ENCODE data around the gene ALOX5.

ALOX5 gene

DNA sequence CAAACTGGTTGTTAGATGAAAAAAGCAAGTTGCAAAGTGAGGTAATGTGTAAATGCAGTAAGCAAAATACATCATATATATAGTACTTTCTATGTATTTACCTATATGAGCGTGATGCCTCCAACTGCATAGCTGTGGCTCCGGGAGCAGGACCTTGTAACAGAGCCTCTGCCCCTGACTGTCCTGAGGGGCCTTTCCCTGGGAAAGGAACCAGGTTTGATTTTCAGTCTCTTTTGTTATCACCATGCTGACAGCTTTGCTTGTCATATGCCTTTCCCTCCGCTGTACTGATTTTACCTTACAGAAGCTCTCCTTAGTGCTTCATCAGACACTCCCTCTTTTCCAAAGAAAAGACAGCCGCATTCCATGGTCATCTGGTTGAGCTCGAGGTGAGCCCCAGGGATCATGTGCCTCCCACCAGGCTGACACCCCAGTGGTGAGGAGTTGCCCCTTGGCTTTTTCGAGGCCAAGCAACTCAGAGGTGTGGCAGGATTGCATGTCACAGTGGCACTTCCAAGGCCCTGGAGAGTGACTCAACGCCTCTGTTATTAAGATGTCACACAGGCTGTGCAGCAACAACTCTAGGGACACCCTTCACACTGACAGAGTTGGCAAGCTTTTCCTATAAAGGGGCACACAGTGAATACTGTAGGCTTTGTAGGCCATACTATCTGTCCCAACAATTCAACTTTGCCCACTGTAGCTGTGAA, 78.9 kb downstream of the ALOX5 start:
- no peak for DNase-seq (ENCODE audit: low spot score)
- in situ Hi-C loops (cut with MboI; ENCODE audit: low pct_unique_long_range_greater_than_20kb, low sequenced_read_pairs, unreplicated experiment), result no loop called here
- TF ChIP-seq, protein P1, sequence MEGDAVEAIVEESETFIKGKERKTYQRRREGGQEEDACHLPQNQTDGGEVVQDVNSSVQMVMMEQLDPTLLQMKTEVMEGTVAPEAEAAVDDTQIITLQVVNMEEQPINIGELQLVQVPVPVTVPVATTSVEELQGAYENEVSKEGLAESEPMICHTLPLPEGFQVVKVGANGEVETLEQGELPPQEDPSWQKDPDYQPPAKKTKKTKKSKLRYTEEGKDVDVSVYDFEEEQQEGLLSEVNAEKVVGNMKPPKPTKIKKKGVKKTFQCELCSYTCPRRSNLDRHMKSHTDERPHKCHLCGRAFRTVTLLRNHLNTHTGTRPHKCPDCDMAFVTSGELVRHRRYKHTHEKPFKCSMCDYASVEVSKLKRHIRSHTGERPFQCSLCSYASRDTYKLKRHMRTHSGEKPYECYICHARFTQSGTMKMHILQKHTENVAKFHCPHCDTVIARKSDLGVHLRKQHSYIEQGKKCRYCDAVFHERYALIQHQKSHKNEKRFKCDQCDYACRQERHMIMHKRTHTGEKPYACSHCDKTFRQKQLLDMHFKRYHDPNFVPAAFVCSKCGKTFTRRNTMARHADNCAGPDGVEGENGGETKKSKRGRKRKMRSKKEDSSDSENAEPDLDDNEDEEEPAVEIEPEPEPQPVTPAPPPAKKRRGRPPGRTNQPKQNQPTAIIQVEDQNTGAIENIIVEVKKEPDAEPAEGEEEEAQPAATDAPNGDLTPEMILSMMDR (IDR thresholded peaks at IDR 0.05; ENCODE audit: extremely low read depth, insufficient read depth, missing control alignments), result no peak

DNA sequence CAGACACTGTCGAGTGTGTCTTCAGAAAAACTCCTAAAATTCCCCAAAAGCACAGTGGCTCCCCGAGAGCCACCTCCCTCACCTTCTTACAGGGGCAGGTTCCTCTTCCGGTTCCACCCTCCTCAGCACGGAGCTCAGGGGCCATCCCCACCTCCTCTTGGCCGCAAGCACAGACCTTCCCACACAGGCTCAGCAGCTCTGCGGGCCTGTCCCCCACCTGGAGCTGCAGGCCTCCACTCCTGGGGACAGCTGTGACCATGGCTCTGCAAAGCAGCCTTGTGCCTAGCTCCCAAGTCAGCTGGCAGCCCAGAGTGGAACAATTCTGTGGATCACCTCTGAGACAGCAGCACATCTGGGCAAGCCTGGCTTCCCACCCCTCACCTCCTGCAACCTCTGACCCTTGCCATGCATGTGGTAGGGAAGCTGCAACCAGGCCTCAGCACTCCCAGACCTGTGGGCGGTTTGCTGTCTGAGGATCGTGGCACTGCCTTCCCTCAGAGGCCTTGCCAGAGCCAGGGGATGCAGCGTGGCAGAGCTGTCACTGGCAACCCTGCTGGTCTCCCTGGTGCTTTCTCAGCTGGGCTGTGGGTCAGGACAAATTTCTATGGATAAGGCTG, 79.7 kb downstream of the ALOX5 start:
- no peak for DNase-seq (ENCODE audit: low spot score)
- in situ Hi-C loops (cut with MboI; ENCODE audit: low pct_unique_long_range_greater_than_20kb, low sequenced_read_pairs, unreplicated experiment), result no loop called here
- TF ChIP-seq, protein P1 (IDR thresholded peaks at IDR 0.05; ENCODE audit: extremely low read depth, insufficient read depth, missing control alignments), result no peak

DNA sequence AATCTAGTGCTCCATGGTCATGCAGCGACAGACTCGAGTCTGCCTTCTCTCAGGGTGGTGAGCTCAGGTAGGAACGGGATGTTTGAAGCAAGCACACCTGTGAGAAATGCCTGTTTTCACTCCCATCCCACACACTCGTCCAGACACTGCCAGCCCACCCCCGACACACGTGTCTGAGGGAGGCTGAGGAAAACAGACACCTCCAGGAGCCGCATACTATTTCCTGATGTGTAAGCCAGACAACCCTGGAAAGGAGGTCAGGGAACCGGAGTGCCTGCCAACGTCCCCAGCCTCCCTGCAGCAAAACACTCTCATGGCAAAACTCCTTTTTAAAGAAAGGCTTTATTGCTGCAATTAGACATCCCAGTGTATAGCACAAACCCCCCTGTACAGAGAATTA, 80.2 kb downstream of the ALOX5 start:
- TF ChIP-seq, protein P1 (IDR thresholded peaks at IDR 0.05; ENCODE audit: extremely low read depth, insufficient read depth, missing control alignments), result no peak
- no peak for DNase-seq (ENCODE audit: low spot score)
- in situ Hi-C loops (cut with MboI; ENCODE audit: low pct_unique_long_range_greater_than_20kb, low sequenced_read_pairs, unreplicated experiment), result no loop called here

DNA sequence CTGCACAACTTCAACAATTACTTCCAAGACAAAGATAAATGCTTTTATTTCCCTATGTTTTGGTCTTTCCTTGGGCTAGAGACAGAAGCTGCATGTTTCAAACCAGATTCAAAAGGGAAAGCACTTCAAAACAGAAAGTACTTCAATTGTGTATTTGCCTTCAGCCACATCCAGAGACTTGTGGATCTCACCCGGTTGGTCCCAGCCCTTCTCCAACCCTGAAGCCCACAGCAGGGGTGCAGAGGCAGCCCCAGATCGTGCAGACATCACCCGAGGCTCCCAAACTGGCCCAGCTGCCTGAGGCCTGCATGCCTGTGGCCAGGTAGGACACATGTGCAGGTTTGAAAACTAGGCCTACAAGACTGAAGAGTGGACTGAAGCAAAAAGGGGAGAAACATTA, 80.8 kb downstream of the ALOX5 start:
- DNase-seq (ENCODE audit: low spot score), result no peak
- in situ Hi-C loops (cut with MboI; ENCODE audit: low pct_unique_long_range_greater_than_20kb, low sequenced_read_pairs, unreplicated experiment), result no loop called here
- TF ChIP-seq, protein P1 (IDR thresholded peaks at IDR 0.05; ENCODE audit: extremely low read depth, insufficient read depth, missing control alignments), result no peak

DNA sequence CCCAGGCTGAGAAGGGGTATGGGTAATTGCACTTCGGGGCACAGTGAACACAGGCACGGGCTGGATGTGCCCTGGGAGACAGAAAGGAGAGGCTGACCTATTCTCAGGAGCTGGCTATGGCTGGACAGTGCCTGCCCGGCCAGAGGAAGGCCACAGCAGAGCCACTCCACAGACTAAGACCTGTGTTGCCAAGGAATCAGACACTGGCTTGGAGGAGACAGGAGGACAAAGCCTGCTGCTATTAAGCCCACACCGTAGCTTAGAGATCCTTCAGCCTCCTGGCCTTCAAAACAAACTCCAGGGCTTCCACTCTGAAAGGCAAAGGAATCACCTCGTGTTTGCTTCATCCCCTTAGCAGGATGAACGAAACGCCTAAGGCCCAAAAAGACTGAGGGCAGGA, 82.2 kb downstream of the ALOX5 start:
- DNase-seq (ENCODE audit: low spot score), result no peak
- in situ Hi-C loops (cut with MboI; ENCODE audit: low pct_unique_long_range_greater_than_20kb, low sequenced_read_pairs, unreplicated experiment), result no loop called here
- TF ChIP-seq, protein P1 (IDR thresholded peaks at IDR 0.05; ENCODE audit: extremely low read depth, insufficient read depth, missing control alignments), result no peak

DNA sequence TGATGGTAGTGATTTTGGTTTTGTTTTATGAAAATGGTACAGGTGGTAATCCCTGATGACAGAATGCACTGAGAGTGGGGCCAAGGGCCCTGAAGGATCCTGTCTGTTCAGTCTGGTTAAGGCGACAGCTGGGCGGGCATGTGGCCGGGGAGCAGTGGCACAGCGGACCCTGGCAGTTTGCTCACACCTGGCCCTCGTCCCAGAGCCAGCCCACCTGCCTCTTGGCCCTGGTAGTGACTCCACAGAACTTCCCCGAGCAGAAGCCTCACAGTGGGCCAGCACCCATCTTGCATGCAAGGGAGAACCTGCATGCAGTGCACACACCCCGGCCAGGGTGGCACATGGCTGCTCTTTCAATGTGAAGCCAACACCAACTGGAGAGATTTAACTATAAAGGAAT, 82.8 kb downstream of the ALOX5 start:
- no peak for DNase-seq (ENCODE audit: low spot score)
- in situ Hi-C loops (cut with MboI; ENCODE audit: low pct_unique_long_range_greater_than_20kb, low sequenced_read_pairs, unreplicated experiment), result no loop called here

More for the DNA sequence above, 82.8 kb downstream of the ALOX5 start:
- TF ChIP-seq, protein P1 (IDR thresholded peaks at IDR 0.05; ENCODE audit: extremely low read depth, insufficient read depth, missing control alignments), result no peak
